DMS153 treated with DMSO at 0.1 percent for 48 hours (cell line): ENCODE data around the gene CA7.

ENCODE experiments used
- DNase-seq: peaks from one replicate; lab custom pipeline; 2025; ENCODE audit not compliant: unreplicated experiment; lab: John Stamatoyannopoulos, UW

CA7 gene

DNA sequence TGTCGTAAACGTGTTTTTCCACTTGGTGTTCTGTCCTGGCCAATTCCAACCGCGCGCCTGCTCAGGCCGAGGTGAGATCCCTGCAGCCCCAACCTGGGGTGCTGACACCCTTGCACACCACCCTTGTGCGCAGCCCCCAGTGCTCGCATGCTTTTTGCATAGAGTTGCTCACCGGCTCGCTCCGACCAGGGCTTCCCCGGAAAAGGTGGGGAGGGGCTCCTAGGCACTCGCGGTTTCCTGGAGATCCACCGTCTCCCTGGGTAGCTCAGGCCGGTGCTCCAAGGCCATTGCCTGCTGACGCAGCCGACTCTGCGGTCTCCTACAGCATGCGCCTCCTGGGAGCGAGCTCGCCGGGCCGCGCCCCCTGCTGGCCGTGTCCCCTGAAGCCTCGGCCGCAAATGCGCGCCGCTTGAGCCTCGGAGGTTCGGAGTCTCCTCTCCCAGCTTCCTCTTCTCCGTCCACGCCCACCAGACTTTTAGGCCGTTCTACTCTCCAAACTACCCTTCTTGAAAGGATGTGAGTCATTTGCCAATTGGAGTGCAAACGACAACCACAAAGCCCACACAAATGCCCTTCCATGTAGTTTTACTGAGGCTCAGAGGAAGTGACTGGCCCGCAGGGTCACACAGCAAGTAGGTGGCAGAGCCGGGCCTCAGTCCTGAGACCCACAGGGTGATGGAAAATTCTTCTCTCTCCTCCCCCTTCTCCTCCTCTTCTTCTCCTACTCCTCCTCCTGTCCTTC is 28.9 kb downstream of the CA7 start:
- peak; percentile 87 for DNase-seq

DNA sequence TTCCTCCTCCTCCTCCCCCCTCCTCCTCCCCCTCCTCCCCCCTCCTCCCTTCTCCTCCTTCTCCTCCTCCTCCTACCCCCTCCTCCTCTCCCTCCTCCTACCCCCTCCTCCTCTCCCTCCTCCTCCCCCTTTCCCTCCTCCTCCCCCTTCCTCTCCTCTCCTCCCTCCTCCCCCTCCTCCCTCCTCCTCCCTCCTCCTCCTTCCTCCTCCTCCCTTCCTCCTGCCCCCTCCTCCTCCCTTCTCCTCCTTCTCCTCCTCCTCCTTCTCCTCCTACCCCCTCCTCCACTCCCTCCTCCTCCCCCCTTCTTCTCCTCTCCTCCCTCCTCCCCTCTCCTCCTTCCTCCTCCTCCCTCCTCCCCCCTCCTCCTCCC is 29.5 kb downstream of the CA7 start:
- DNase-seq, result no peak

DNA sequence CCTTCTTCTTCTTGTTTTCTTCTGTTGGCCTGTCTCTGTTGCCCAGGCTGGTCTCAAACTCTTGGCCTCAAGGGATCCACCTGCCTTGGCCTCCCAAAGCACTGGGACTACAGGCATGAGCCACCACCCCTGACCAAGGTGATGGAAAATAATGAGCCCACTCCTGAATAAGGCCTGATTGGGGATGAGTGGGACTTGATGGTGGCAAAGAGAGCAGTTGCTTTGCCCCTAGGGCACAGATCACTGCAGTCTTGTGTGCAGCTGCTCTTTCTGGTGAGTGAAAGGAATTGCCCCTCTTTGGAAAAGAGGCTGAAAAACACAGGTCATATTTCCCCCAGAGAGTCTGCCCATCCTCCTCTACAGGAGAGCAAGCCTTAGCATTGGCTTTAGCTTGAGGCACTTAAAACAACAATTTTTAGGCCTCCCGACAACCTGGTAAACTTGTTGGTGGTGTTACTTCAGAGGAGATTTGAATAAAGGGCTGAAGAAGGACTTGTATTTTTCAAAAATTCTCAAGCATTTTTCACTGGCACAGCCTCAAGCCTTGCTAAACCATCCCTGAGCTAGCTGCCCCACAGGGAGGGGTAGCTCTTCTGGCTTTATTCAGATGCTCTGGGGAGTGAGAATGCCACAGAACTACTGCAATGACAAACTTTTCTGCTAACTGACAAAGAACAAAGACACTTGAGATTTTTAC is 30.0 kb downstream of the CA7 start:
- no peak for DNase-seq

DNA sequence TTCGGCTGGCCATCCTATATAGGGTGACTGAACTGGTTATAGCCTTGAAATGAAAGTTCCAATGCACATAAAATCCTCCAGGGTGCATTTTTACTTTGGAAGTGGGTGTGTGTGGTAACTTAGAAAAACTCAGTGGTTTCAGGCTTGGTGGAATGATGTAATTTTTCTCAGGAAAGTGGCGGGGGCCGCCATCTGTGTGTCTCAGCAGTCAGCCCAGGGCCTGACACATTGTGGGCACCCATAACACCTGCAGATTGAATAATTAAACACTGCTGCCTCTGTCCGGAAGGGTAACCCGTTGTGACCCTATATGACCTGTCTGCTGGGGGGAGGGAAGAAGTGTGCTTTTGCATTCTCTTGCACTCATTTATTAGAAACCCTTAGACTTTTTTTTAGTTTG is 33.9 kb downstream of the CA7 start:
- DNase-seq, result no peak

DNA sequence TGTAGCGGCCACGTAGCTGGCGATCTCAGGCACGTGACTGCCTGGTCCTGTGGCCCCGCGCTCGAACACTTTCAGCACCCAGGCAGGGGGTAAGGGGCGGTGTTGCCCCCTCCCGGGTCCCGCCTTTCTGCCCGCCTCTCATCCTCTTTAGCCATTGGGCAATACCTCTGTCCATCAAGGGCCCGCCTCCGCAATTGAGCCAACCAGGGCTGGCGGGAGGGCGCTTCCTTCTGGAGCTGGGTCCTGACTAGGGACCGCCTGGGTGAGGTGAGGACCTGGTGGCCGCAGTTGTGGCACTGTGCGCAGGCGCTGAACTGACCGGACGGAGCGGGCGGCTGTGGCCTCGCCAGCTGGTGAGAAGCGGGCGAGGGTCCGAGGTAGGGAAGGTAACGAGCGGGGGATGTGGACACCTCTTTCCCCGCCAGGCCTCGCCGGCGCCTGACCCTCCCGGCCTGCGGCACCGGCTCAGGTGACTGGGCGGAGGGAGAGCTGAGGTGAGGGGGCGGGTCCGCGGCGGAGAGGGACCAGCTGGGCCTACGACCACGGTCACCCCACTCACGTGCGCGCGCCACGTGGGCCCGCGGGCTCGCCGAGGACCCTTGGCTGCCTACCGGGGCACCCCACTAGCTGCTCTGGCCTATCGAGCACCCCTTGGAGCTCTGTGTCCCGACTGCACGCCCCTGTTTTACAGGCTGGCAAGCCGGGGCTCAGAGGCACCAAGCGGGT is 36.2 kb downstream of the CA7 start, which contains the start of gene PDP2:
Gene PDP2 (plus strand): TSS at position 228 of the 726 bp plus-strand sequence. CDS start 3,770 bp downstream, outside the sequence.
- DNase-seq, result peak; percentile 82

DNA sequence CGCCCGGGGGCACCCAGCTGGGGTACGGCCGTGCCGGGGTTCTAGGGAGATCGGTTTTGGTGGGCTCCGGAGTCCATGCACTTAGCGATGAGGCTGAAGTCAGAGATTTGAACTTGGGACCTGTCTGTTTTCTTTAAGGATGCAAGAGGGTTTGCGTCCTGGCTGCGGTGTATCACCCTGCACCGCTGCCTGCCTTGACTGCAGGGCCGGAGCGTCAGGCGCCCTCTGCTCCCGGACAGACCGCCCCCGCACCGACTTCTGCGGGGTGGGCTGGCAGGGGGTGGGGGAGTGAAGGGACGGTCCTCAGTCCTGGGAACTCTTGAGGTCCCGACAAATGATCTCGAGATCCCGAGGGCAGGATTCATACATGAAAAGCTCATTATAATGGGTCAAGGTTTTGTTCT is 36.8 kb downstream of the CA7 start:
- DNase-seq, result no peak

DNA sequence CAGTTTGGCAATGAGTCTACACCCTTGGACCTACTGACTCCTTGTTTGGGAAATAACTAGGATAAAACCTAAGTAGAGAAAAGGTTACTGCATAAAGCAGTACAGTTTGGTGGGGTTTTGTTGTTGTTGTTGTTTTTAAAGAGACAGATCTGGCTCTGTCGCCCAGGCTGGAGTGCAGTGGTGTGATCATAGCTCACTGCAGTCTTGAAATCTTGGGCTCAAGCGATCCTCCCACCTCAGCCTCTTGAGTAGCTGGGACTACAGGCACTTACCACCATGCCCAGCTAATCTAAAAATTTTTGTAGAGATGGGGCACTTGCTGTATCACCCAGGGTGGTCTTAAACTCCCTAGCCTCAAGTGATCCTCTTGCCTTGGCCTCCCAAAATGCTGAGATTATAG is 37.3 kb downstream of the CA7 start:
- DNase-seq, result no peak

DNA sequence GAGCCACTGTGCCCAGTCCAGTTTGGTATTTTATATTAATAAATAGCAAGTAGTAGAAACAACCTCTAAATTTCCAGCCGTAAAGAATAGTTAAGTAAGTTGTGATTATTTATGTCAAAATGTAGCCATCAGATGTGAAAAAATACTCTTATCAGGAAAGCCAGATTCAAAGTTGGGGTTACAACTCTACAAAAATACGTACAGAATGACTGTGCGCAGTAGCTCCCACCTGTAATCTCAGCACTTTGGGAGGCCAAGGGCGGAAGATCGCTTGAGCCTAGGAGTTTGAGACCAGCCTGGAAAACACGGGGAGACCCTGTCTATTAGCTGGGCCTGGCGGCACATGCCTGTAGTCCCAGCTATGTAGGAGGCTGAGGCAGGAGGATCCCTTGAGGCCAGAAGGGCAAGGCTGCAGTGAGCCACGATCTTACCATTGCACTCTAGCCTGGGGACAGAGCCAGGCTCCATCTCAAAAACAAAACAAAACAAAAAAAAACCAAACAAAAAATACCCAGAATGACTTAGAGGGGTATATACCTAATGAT is 37.8 kb downstream of the CA7 start:
- DNase-seq, result no peak

DNA sequence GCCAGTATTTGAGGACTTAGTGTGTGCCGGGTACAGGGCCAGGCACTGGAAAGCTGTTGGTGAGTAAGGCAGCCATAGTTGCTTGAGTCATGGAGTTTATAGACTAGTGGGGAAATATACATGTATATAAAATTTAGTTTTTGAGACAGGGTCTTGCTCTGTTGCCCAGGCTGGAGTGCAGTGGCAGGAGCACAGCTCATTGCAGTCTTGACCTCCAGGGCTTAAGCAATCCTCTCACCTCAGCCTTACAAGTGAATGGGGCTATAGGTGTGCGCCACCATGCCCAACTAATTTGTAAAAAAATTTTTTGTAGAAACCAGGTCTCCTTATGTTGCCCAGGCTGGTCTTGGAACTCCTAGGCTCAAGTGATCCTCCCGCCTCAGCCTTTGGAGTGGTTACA is 38.5 kb downstream of the CA7 start:
- no peak for DNase-seq

DNA sequence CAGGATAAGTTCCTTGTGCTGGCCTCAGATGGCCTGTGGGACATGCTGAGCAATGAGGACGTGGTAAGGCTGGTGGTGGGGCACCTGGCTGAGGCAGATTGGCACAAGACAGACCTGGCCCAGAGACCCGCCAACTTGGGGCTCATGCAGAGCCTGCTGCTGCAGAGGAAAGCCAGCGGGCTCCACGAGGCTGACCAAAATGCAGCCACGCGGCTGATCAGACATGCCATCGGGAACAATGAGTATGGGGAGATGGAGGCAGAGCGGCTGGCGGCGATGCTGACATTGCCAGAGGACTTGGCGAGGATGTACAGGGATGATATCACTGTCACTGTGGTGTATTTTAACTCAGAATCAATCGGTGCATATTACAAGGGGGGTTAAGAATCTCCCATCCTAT is 41.3 kb downstream of the CA7 start:
- no peak for DNase-seq

DNA sequence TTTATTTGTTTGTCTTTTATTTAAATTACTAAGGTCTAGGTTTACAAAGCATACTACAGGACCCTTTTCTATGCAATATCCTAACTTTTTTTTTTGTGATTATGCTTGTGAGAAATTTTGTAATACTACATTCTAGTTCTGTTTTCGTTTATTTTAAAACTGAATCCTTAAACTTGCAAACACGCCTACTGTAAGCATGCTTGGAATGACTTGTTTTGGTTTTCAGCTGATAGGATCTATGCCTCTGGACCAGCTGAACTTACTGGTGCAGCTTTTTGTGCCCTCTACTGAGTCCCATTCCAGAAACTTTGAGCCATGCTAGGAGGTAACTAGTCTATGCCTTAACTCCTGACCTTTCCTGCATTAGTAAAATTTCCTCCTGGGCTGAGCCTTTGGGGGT is 42.1 kb downstream of the CA7 start:
- DNase-seq, result no peak

DNA sequence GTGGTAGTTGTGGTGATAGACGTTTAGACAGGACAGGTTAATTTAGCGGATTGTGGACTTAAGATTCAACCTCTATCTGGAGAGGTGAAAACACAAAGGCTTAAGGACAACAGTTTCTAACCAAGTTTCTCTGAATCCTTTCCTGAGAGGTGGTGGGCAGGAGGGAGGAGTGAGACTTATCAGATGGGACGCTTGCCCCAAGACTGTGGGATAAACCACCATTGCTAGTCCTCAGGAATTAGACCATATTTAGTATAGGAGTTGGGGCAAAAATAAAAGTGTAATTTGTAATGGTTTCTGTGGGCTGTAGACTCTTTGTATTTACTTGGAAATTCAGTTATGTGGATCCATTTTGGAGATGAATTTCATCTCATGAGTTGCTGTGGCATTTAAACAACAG is 42.7 kb downstream of the CA7 start:
- DNase-seq, result no peak

DNA sequence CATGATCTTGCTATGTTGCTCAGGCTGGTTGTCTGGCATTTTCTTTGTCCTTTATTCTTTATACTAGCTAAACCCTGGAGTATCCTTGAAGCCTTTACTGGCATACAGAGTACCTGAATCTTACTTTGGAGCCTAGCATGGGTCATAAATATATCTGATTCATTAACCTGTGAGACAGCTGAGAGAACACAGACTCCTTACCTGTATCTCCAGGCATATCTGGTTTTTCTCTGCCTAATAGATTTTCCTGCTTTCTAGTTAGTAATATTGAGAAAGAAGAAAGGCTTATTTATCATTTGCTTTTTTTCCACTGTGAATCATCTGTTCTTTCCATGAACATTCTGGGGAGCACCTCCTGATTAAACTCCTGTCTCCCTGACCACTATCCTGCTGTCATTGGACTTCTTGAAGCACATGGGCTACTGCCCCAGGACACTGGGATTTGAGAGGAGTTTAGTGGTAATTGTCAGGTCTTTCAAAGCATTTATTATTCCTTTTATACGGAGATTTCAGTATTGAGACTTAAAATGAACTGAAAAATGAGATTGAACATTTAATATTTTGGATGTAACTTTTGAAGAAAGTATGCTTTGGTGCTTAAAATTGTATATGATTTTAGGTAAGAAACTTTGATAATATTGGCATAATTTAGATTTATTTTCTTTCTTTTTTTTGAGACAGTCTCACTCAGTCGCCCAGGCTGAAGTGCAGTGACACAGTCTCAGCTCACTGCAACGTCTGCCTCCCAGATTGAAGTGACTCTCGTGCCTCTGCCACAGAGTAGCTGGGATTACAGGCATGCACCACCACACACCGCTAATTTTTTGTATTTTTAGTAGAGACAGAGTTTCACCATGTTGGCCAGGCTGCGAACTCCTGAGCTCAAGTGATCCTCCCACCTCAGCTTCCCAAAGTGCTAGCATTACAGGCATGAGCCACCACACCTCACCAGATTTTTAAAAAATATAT is 44.7 kb downstream of the CA7 start:
- DNase-seq, result no peak

DNA sequence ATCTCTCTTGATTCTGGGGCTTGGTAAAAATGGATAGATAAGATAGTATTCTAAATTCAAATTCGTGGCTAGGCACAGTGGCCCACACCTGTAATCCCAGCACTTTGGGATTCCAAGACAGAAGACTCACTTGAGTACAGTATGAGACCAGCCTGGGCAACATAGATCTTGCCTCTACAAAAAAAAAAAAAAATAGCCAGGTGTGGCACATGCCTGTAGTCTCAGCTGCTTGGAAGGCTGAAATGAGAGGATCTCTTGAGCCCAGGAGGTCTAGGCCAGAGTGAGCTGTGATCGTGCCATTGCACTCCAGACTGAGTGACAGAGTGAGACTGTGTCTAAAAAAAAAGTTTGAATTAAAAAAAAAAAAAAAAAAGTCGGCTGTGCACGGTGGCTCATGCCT is 45.4 kb downstream of the CA7 start:
- no peak for DNase-seq

DNA sequence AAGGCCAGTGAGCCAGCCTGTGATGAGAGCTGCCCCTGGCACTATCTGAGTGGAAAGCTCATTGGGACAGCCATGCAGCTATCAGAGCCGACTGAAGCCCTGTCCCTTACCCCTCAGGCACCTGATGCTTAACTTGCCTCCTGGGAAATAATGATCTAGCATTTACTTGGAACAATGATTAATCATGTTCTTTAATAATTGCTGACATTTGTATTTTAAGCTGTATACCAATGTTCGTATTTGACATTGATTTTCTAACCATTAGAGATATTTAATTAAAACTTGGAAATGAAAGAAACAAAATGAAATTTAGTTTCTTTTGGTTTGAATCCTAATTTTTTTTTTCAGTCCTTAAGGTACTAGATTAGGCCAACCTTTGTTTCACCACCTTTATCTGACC is 46.6 kb downstream of the CA7 start:
- no peak for DNase-seq

DNA sequence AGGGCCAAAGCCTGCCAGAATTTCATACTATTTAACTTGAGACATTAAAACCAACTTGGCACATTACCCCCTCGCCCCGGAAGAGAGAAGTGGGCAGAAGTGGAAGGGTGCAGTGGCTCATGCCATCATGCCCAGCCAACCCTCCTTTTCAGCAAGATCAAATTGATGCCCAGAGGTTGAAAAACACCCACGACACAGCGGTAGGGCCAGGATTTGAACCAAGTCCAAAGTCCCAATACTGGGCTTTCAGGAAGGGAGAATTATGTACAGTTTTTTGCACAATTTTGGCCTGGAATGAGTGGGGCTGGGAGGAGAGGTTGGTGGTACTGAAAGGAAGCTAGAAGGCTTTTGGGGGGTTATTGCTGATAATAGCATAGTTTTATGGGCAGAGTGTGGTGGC is 47.1 kb downstream of the CA7 start:
- no peak for DNase-seq

DNA sequence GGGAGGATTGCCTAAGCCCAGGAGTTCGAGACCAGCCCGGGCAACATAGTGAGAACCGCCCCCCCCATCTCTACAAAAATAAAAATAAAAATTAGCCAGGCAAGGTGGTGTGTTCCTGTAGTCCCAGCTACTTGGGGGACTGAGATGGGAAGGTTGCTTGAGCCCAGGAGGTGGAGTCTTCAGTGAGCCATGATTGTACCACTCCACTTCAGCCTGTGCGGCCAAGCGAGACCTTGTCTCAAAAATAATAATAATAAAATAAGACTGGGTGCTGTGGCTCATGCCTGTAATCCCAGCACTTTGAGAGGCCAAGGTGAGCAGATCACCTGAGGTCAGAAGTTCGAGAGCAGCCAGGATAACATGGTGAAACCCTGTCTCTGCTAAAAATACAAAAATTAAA is 47.6 kb downstream of the CA7 start:
- DNase-seq, result no peak

DNA sequence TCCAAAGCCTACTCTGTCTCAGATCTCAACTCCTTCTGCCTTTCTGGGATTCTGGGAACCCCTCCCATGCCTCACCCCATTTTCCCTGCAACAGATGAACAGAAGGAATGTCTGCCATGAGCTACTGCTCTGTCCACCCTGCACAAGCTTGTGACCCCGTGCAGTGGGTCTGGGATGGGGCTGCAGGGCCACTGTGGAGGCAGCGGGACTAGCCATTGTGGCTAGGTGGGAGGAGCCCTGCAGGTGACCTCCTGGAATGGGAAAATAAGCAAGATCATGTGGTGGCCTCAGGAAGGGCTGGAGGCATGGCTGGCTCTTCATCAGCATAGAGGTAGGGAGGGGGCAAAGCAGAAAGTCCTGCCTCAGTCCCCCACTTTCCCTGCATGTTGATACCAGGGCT is 49.8 kb downstream of the CA7 start:
- no peak for DNase-seq

DNA sequence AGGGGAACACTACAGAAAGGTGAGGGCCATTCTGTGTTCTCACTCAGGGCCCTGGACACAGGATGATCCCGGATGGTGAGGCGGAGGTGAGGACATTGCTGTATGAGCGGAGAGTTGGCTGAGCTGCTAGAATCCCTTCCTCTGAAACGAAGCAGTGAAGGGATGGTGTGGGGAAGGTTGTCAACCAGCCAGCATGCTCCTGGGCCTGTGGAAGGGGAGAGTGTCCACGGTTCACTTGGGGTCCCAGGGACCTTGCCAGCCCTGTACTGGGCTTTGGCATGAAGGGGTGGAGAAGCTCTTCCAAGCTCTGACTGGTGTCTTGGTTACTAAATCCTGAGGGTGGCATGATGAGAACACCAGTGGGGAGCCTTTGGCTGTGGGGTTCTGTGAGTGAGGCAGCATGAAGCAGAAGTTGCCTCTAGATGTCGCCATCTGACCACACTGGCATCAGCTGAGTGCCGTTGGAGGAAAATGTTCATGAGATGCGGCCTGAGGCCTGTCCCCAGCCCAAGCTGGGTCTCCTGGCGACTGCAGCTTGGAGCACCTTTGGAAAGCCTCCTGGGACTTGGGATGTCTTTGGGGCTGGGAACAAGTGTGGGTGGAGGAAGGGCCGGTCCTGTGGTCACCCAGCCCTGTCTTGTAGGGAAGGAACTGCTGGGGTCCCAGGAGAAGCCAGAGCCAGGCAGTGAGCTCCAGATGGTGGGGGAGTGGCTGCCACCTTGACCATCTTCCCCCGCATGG is 50.9 kb downstream of the CA7 start:
- peak; percentile 53 for DNase-seq

DNA sequence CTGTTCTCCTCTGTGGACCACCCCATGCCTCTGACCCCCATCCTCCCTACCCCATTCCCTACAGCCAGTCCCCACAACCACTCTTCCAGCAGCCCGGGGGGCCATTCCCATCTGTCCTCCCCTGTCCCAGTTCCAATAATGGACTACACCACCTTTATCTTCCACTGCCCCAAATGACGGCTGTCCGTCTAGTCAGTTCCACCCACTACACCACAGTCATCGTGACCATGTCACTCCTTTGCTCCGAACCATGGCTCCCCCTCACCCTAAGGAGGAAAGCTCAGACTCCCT is 51.4 kb downstream of the CA7 start:
- no peak for DNase-seq
